Islet precursor cell (in vitro differentiated cells): ENCODE results near the gene ZNF155.
"Not testable (repeated sequence)": the region's sequence is repeated elsewhere in the genome, so short reads cannot be mapped to it uniquely, and the experiment has no call there.

ENCODE experiments used
- DNase-seq: peaks from one replicate; pipeline ENCODE4 v3.0.0-alpha.2; 2018

ZNF155 gene

GRCh38 chr19:43983912-43984686 is at the start of gene ZNF155:
TSS of gene ZNF155 (plus strand) at chr19:43984188. CDS start at chr19:43988544, 4,356 bp downstream.
- peak; percentile 96 for DNase-seq

- DNase-seq: peak; percentile 94
These were observed 48.8 kb upstream of the ZNF155 start, which contains the start of gene ZNF45 for GRCh38 chr19:43934985-43935708. TSS of gene ZNF45 (minus strand) at chr19:43935282. CDS start at chr19:43922185, 13,097 bp downstream.

- no peak for DNase-seq
These were observed 47.8 kb upstream of the ZNF155 start for GRCh38 chr19:43936188-43936587.

GRCh38 chr19:43939557-43940260 is 44.3 kb upstream of the ZNF155 start:
- no peak for DNase-seq

- no peak for DNase-seq
These were observed 43.3 kb upstream of the ZNF155 start for GRCh38 chr19:43940719-43941118.

GRCh38 chr19:43941209-43941608 is 42.8 kb upstream of the ZNF155 start:
- no peak for DNase-seq

- not testable (repeated sequence) for DNase-seq
These were observed 36.6 kb upstream of the ZNF155 start for GRCh38 chr19:43947412-43947811.

GRCh38 chr19:43949803-43950202 is 34.2 kb upstream of the ZNF155 start:
- not testable (repeated sequence) for DNase-seq

- DNase-seq: peak; percentile 96
These were observed 32.9 kb upstream of the ZNF155 start, which contains the start of gene ZNF221 for GRCh38 chr19:43950834-43951645. TSS of gene ZNF221 (plus strand) at chr19:43951228. CDS start at chr19:43962727, 11,499 bp downstream.

- no peak for DNase-seq
These were observed 27.2 kb upstream of the ZNF155 start for GRCh38 chr19:43956827-43957226.

GRCh38 chr19:43957891-43958290 is 26.1 kb upstream of the ZNF155 start:
- DNase-seq: no peak

- no peak for DNase-seq
These were observed 23.6 kb upstream of the ZNF155 start for GRCh38 chr19:43960411-43960810.

GRCh38 chr19:43966079-43966694 is 17.8 kb upstream of the ZNF155 start:
- no peak for DNase-seq

- DNase-seq: no peak
These were observed 7.3 kb upstream of the ZNF155 start for GRCh38 chr19:43976732-43977131.

GRCh38 chr19:43983544-43983911 is 460 bp upstream of the ZNF155 start:
- DNase-seq: no peak

- DNase-seq: no peak
These were observed 656 bp downstream of the ZNF155 start for GRCh38 chr19:43984687-43985000.

- no peak for DNase-seq
These were observed 13.8 kb downstream of the ZNF155 start for GRCh38 chr19:43997631-43998290.

- DNase-seq: no peak
These were observed 18.2 kb downstream of the ZNF155 start for GRCh38 chr19:44002212-44002565.

- peak; percentile 96 for DNase-seq
These were observed 18.8 kb downstream of the ZNF155 start, which contains the start of gene ZNF230 for GRCh38 chr19:44002566-44003460. TSS of gene ZNF230 (plus strand) at chr19:44002957. CDS start at chr19:44007079, 4,122 bp downstream.

- DNase-seq: no peak
These were observed 19.5 kb downstream of the ZNF155 start for GRCh38 chr19:44003461-44004009.
